ENCODE results near the gene PRKG1.

DNA sequence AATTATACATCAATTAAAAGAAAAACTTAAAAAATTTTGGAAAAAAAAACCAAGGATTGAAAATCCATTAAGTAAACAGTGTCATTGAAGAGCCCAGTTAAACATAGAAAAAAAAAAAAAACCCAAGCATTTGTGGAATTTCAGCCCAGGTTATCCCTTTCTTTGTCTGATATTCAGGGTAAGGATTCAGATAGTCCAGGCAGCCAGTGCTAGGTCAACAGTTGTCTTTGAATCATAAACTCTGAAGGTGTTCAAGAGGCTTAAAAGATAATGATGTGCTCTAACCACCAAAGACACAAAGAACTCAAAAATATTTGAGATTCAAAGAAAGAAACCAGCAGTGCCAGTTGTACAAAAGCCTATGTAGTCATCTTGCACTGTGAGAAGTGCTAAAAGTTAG lies 969.5 kb downstream of the PRKG1 start:
- TF ChIP-seq, protein P1, sequence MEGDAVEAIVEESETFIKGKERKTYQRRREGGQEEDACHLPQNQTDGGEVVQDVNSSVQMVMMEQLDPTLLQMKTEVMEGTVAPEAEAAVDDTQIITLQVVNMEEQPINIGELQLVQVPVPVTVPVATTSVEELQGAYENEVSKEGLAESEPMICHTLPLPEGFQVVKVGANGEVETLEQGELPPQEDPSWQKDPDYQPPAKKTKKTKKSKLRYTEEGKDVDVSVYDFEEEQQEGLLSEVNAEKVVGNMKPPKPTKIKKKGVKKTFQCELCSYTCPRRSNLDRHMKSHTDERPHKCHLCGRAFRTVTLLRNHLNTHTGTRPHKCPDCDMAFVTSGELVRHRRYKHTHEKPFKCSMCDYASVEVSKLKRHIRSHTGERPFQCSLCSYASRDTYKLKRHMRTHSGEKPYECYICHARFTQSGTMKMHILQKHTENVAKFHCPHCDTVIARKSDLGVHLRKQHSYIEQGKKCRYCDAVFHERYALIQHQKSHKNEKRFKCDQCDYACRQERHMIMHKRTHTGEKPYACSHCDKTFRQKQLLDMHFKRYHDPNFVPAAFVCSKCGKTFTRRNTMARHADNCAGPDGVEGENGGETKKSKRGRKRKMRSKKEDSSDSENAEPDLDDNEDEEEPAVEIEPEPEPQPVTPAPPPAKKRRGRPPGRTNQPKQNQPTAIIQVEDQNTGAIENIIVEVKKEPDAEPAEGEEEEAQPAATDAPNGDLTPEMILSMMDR (IDR thresholded peaks at IDR 0.05; ENCODE audit: insufficient read depth, low read length, poor library complexity, severe bottlenecking), result no peak
- TF ChIP-seq EZH2phosphoT487 (conservative IDR thresholded peaks at IDR 0.05; ENCODE audit: low read length), result no peak
